DMS53 treated with DMSO at 0.1 percent for 48 hours (cell line): ENCODE data around the gene CYTH1.

Experiments
- DNase-seq: peaks from one replicate; lab custom pipeline; 2025; ENCODE audit not compliant: unreplicated experiment; lab: John Stamatoyannopoulos, UW

Gene CYTH1

GRCh38 chr17:78717431-78717980 is 64.6 kb downstream of the CYTH1 start:
- peak; percentile 44 for DNase-seq

- peak; percentile 64 for DNase-seq
Observed at GRCh38 chr17:78716814-78717393, 65.2 kb downstream of the CYTH1 start.

GRCh38 chr17:78716292-78716691 is 65.8 kb downstream of the CYTH1 start:
- DNase-seq = no peak

- no peak for DNase-seq
Observed at GRCh38 chr17:78715876-78716275, 66.2 kb downstream of the CYTH1 start.

- DNase-seq = no peak
Observed at GRCh38 chr17:78715000-78715771, 66.9 kb downstream of the CYTH1 start.

GRCh38 chr17:78714534-78714933 is 67.5 kb downstream of the CYTH1 start:
- DNase-seq = no peak

GRCh38 chr17:78712043-78712442 is 70.0 kb downstream of the CYTH1 start:
- no peak for DNase-seq

- no peak for DNase-seq
Observed at GRCh38 chr17:78710607-78711006, 71.5 kb downstream of the CYTH1 start.

GRCh38 chr17:78709751-78710181 is 72.3 kb downstream of the CYTH1 start:
- no peak for DNase-seq

- no peak for DNase-seq
Observed at GRCh38 chr17:78709119-78709681, 72.9 kb downstream of the CYTH1 start.

- DNase-seq = peak; percentile 57
Observed at GRCh38 chr17:78708510-78708973, 73.5 kb downstream of the CYTH1 start.

GRCh38 chr17:78707923-78708322 is 74.2 kb downstream of the CYTH1 start:
- no peak for DNase-seq

GRCh38 chr17:78707016-78707415 is 75.1 kb downstream of the CYTH1 start:
- no peak for DNase-seq

GRCh38 chr17:78706271-78706915 is 75.7 kb downstream of the CYTH1 start:
- DNase-seq = no peak

GRCh38 chr17:78705071-78705470 is 77.0 kb downstream of the CYTH1 start:
- no peak for DNase-seq

- DNase-seq = no peak
Observed at GRCh38 chr17:78704594-78704993, 77.5 kb downstream of the CYTH1 start.

- no peak for DNase-seq
Observed at GRCh38 chr17:78697554-78698343, 84.3 kb downstream of the CYTH1 start.

- DNase-seq = no peak
Observed at GRCh38 chr17:78697122-78697521, 85.0 kb downstream of the CYTH1 start.

GRCh38 chr17:78696016-78696982 is 85.8 kb downstream of the CYTH1 start:
- DNase-seq = no peak
